HG02884 (cell line): ENCODE measurements around the gene EEF1A2.

Experiments
- ATAC-seq: cut with Tn5 transposase; IDR thresholded peaks from one replicate; pipeline ENCODE4 v1.9.1; 2021; ENCODE audit warnings: mild to moderate bottlenecking, moderate library complexity; ENCODE audit not compliant: unreplicated experiment

Gene EEF1A2

GRCh38 chr20:63440366-63440955 is 58.4 kb downstream of the EEF1A2 start:
- no peak for ATAC-seq

- ATAC-seq: no peak
Measured at GRCh38 chr20:63439866-63440265, 59.0 kb downstream of the EEF1A2 start.

GRCh38 chr20:63438121-63438520 is 60.8 kb downstream of the EEF1A2 start:
- no peak for ATAC-seq
